Activated CD4-positive, alpha-beta T cell treated with anti-CD3 and anti-CD28 coated beads, Interleukin-2, amount 50 U/mL, for 24 hours (primary cell): ENCODE measurements around the gene TRMT10A.
"Not testable (repeated sequence)": the region's sequence is repeated elsewhere in the genome, so short reads cannot be mapped to it uniquely, and the experiment has no call there.

Source experiments
- DNase-seq, 2 donors: peaks; one replicate each; pipeline ENCODE4 v3.0.0-alpha.2; 2020; ENCODE audit warnings: low read depth in 1 of 2, low spot score in 1 of 2

TRMT10A gene

GRCh38 chr4:99552872-99553271, 11.0 kb downstream of the TRMT10A start:
- DNase-seq = no peak

GRCh38 chr4:99540277-99540939, 23.4 kb downstream of the TRMT10A start:
- no peak for DNase-seq

GRCh38 chr4:99537674-99538073, 26.2 kb downstream of the TRMT10A start:
- no peak for DNase-seq

GRCh38 chr4:99536848-99537247, 27.0 kb downstream of the TRMT10A start:
- DNase-seq = no peak

GRCh38 chr4:99536271-99536670, 27.6 kb downstream of the TRMT10A start:
- DNase-seq = no peak

- DNase-seq = not testable (repeated sequence)
Measured at GRCh38 chr4:99534699-99535098, 29.1 kb downstream of the TRMT10A start.

- no peak for DNase-seq
Measured at GRCh38 chr4:99529956-99530355, 33.9 kb downstream of the TRMT10A start.

GRCh38 chr4:99529228-99529627, 34.6 kb downstream of the TRMT10A start:
- no peak for DNase-seq

GRCh38 chr4:99518601-99519295, 45.1 kb downstream of the TRMT10A start:
- DNase-seq = no peak

GRCh38 chr4:99510721-99511120, 53.1 kb downstream of the TRMT10A start, which contains the start of gene C4orf17:
Gene C4orf17 (plus strand): TSS chr4:99511021. CDS start chr4:99513082, 2,061 bp downstream.
- DNase-seq = no peak

GRCh38 chr4:99507762-99508161, 56.1 kb downstream of the TRMT10A start:
- DNase-seq = peak in 1 of 2 donors; percentile 39

GRCh38 chr4:99507349-99507748, 56.5 kb downstream of the TRMT10A start:
- no peak for DNase-seq

GRCh38 chr4:99506781-99507180, 57.1 kb downstream of the TRMT10A start:
- no peak for DNase-seq

- DNase-seq = no peak
Measured at GRCh38 chr4:99504804-99505502, 58.9 kb downstream of the TRMT10A start.
